ENCODE results near the gene SGPL1.

DNA sequence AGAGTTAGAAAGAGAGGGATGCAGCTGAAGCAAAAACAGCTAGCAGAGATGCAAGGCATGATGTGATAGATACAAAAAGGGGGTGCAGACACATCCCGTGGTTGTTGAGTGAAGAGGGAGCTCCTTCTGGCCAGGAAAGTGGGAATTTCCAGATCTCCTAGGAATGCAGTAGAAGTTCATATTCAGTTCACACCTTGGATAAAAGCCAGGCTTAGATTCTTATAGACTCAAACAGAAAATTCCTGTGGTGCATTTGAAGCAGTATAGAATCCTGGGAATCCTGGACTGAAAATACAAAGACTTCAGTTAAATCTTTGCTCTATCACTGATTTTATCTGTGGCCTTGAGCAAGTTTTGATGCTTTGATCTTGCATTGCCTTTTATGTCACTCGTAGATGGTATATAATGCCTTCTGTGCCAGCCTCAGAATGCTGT, 33.9 kb downstream of the SGPL1 start:
- TF ChIP-seq, protein P1, sequence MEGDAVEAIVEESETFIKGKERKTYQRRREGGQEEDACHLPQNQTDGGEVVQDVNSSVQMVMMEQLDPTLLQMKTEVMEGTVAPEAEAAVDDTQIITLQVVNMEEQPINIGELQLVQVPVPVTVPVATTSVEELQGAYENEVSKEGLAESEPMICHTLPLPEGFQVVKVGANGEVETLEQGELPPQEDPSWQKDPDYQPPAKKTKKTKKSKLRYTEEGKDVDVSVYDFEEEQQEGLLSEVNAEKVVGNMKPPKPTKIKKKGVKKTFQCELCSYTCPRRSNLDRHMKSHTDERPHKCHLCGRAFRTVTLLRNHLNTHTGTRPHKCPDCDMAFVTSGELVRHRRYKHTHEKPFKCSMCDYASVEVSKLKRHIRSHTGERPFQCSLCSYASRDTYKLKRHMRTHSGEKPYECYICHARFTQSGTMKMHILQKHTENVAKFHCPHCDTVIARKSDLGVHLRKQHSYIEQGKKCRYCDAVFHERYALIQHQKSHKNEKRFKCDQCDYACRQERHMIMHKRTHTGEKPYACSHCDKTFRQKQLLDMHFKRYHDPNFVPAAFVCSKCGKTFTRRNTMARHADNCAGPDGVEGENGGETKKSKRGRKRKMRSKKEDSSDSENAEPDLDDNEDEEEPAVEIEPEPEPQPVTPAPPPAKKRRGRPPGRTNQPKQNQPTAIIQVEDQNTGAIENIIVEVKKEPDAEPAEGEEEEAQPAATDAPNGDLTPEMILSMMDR (IDR thresholded peaks at IDR 0.05; ENCODE audit: insufficient read depth, low read length): no peak
- no peak for TF ChIP-seq POLR2AphosphoS5 (IDR thresholded peaks at IDR 0.05; ENCODE audit: low read depth)
